Subcutaneous abdominal adipose tissue (tissue), 5 donors: ENCODE results near the gene COX6B1.
A peak's percentile ranks its signal among the peaks of the same experiment; 100 is the strongest.

ENCODE experiments used
- H3K27ac ChIP-seq: one replicate; pipeline ENCODE4 v1.7.0; 2013; ENCODE audit warnings: low read depth, mild to moderate bottlenecking, inconsistent platforms, low read length, moderate library complexity
- H3K27me3 ChIP-seq, 5 donors: one replicate each; pipeline ENCODE4 v1.7.0; 2013; ENCODE audit warnings: low read length in 5 of 5, inconsistent platforms in 1 of 5; ENCODE audit not compliant: control insufficient read depth in 5 of 5, insufficient read depth in 4 of 5
- H3K36me3 ChIP-seq, 5 donors: one replicate each; pipeline ENCODE4 v1.7.0; 2013; ENCODE audit warnings: low read length in 5 of 5; ENCODE audit not compliant: control insufficient read depth in 5 of 5, insufficient read depth in 5 of 5
- H3K4me1 ChIP-seq, 5 donors: one replicate each; pipeline ENCODE4 v1.7.0; 2013; ENCODE audit warnings: low read length in 5 of 5, mild to moderate bottlenecking in 3 of 5, moderate library complexity in 1 of 5; ENCODE audit not compliant: control insufficient read depth in 5 of 5, insufficient read depth in 5 of 5
- H3K4me3 ChIP-seq, 5 donors: one replicate each; pipeline ENCODE4 v1.7.0; 2013; ENCODE audit warnings: low read length in 5 of 5, low read depth in 1 of 5
- H3K9ac ChIP-seq, 5 donors: one replicate each; pipeline ENCODE4 v1.7.0; 2013; ENCODE audit warnings: low read length in 5 of 5, mild to moderate bottlenecking in 4 of 5, moderate library complexity in 3 of 5
- H3K9me3 ChIP-seq, 5 donors: one replicate each; pipeline ENCODE4 v1.7.0; 2013; ENCODE audit warnings: low read length in 5 of 5; ENCODE audit not compliant: control insufficient read depth in 5 of 5
- donor health status: healthy.
- donor health status: healthy.
- donor health status: healthy.
- donor health status: healthy.
- donor health status: healthy.

COX6B1 gene

GRCh38 chr19:35629332-35629633 is 18.8 kb upstream of the COX6B1 start:
- Histone ChIP-seq H3K36me3 (peaks cover 3 to 42% (median 39%) of the 10 kb centered on the region in 5 donors), H3K27me3 (no peaks in the 10 kb centered on the region), H3K9ac (peak overlapping the region; percentile 81 to 99 (median 98)), H3K4me3 (peak overlapping the region; percentile 91 to 97 (median 95)), H3K27ac (peak overlapping the region; percentile 90), H3K9me3 (no peaks in the 10 kb centered on the region), H3K4me1 (peaks cover 2 to 23% (median 16%) of the 10 kb centered on the region in 5 donors)

- Histone ChIP-seq H3K9me3 (no peaks in the 10 kb centered on the region), H3K36me3 (peaks cover 3 to 84% (median 70%) of the 10 kb centered on the region in 5 donors), H3K27me3 (no peaks in the 10 kb centered on the region), H3K4me3 (no peak overlapping the region), H3K27ac (no peak overlapping the region), H3K9ac (no peak overlapping the region), H3K4me1 (peaks cover 0 to 16% (median 11%) of the 10 kb centered on the region in 5 donors)
Measured at GRCh38 chr19:35633727-35634440, 14.2 kb upstream of the COX6B1 start.

- H3K27me3 ChIP-seq, result no peaks in the 10 kb centered on the region
- no peak overlapping the region for H3K27ac ChIP-seq
- H3K9me3 ChIP-seq, result no peaks in the 10 kb centered on the region
- no peak overlapping the region for H3K4me3 ChIP-seq
- no peak overlapping the region for H3K9ac ChIP-seq
- peaks cover 0 to 69% (median 57%) of the 10 kb centered on the region in 5 donors for H3K36me3 ChIP-seq
- peaks cover 0 to 10% (median 6%) of the 10 kb centered on the region in 5 donors for H3K4me1 ChIP-seq
Measured at GRCh38 chr19:35636651-35637050, 11.5 kb upstream of the COX6B1 start.

GRCh38 chr19:35637165-35637564 is 11.0 kb upstream of the COX6B1 start:
- Histone ChIP-seq H3K4me1 (peaks cover 0 to 15% (median 6%) of the 10 kb centered on the region in 5 donors), H3K27ac (no peak overlapping the region), H3K9ac (no peak overlapping the region), H3K36me3 (peaks cover 0 to 64% (median 52%) of the 10 kb centered on the region in 5 donors), H3K27me3 (no peaks in the 10 kb centered on the region), H3K9me3 (no peaks in the 10 kb centered on the region), H3K4me3 (no peak overlapping the region)

GRCh38 chr19:35639321-35639639 is 8.8 kb upstream of the COX6B1 start:
- Histone ChIP-seq H3K4me3 (no peak overlapping the region), H3K36me3 (peaks cover 0 to 42% (median 31%) of the 10 kb centered on the region in 5 donors), H3K9ac (no peak overlapping the region), H3K4me1 (peaks cover 0 to 35% (median 19%) of the 10 kb centered on the region in 5 donors), H3K27ac (no peak overlapping the region), H3K9me3 (no peaks in the 10 kb centered on the region), H3K27me3 (no peaks in the 10 kb centered on the region)

- no peak overlapping the region for H3K9ac ChIP-seq
- no peaks in the 10 kb centered on the region for H3K9me3 ChIP-seq
- no peaks in the 10 kb centered on the region for H3K27me3 ChIP-seq
- H3K4me3 ChIP-seq, result no peak overlapping the region
- H3K4me1 ChIP-seq, result peaks cover 0 to 41% (median 24%) of the 10 kb centered on the region in 5 donors
- H3K36me3 ChIP-seq, result peaks cover 0 to 37% (median 25%) of the 10 kb centered on the region in 5 donors
- no peak overlapping the region for H3K27ac ChIP-seq
Measured at GRCh38 chr19:35639863-35640262, 8.3 kb upstream of the COX6B1 start.

- Histone ChIP-seq H3K9me3 (no peaks in the 10 kb centered on the region), H3K4me3 (no peak within 1 kb of the TSS), H3K36me3 (peaks cover 0 to 19% (median 15%) of the 10 kb centered on the region in 5 donors), H3K4me1 (peaks cover 0 to 54% (median 31%) of the 10 kb centered on the region in 5 donors), H3K9ac (no peak within 1 kb of the TSS), H3K27ac (no peak within 1 kb of the TSS), H3K27me3 (no peaks in the 10 kb centered on the region)
Measured at GRCh38 chr19:35641515-35642151, 6.5 kb upstream of the COX6B1 start, which contains the start of gene ETV2. ETV2 (plus strand) TSS chr19:35641745; CDS start chr19:35642461, 716 bp downstream.

GRCh38 chr19:35642312-35642711 is 5.8 kb upstream of the COX6B1 start:
- Histone ChIP-seq H3K9ac (no peak overlapping the region), H3K36me3 (peaks cover 0 to 12% (median 8%) of the 10 kb centered on the region in 5 donors), H3K27ac (no peak overlapping the region), H3K4me1 (peaks cover 0 to 58% (median 31%) of the 10 kb centered on the region in 5 donors), H3K9me3 (no peaks in the 10 kb centered on the region), H3K4me3 (no peak overlapping the region), H3K27me3 (no peaks in the 10 kb centered on the region)

- Histone ChIP-seq H3K27me3 (no peaks in the 10 kb centered on the region), H3K4me1 (peaks cover 0 to 63% (median 33%) of the 10 kb centered on the region in 5 donors), H3K4me3 (peak overlapping the region in 4 of 5 donors; percentile 73 to 81 (median 78)), H3K36me3 (peaks cover 0 to 7% (median 3%) of the 10 kb centered on the region in 5 donors), H3K27ac (no peak overlapping the region), H3K9me3 (no peaks in the 10 kb centered on the region), H3K9ac (peak overlapping the region in 4 of 5 donors; percentile 53 to 88 (median 68))
Measured at GRCh38 chr19:35642798-35643254, 5.3 kb upstream of the COX6B1 start.
